ENCODE measurements around the gene ITPKB.

Gene ITPKB

DNA sequence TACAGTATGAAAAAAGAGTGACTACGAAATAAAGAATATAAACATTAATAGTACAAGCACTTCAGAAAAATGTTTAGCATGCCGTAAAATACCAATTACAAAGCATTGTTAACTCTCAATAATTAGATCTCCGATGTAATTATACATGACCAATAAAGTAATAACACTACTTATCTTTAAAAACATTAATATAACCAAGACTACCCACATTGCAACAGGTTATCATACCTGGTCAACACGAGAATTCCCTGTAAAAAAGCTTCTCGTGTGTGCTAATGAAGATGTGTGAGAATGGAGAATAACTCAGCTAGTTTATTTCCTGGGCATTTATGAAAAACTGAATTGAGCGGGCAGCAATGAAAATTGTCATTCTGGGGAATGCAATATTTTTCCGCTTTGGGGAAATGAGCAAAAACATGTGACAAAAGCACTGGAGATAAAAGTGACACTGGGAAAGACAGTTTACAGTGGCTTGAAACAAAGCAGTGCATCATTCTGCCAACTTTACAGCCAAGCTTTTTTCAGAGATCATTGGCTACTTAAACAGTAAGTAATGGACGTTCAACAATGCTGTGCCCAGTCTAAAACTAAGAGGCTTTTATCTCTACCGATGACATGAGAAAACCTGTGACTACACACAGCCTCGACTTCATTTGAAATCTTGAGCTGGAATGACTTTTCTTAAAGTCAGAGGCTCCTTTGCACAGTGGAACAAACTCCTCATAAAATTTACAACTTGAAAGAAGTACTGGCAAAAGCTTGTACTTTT lies 34.7 kb downstream of the ITPKB start:
- no peak for DNase-seq (ENCODE audit: low spot score)

DNA sequence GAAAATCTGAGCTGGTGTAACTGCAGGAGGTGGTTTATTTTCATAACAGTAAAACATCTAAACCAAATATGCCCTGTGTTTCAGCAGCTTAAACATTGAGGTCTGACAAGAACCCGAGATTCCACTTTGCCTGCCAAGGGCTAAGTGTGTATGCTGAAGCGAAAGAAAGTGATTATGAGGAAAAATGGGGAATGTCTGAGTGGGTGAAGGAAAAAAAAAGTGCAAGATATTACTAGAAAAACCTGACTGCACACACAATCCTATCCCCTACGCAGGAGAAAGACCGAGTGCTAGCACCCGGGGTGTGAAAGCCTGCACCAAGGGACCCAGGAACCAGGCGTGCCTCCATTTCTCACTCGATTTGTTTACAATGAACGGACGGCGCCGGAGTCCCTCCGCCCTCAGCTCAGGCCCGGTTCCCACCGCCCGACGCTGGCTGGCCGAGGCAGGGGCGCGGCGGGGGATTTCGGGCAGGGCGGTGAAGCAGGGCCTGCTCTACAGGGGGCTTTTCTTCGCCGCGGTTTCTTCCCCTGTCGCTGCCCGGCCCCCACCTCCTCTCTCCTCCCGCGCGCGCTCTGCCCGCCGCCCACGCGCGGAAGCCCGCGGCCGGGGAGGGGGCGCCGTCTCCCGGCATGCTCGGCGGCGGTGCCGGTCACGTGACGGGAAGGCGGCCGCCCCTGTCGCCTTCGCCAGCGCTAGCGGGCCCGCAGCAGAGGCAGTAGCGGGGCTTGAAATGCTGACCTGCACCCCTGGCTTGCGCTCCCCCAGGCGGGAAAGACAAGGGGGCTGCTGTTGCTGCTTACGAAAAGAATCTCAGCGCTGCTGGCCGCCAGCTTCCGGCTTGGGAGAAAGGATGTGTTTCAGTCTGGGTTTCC lies 35.9 kb downstream of the ITPKB start:
- DNase-seq (ENCODE audit: low spot score), result no peak

DNA sequence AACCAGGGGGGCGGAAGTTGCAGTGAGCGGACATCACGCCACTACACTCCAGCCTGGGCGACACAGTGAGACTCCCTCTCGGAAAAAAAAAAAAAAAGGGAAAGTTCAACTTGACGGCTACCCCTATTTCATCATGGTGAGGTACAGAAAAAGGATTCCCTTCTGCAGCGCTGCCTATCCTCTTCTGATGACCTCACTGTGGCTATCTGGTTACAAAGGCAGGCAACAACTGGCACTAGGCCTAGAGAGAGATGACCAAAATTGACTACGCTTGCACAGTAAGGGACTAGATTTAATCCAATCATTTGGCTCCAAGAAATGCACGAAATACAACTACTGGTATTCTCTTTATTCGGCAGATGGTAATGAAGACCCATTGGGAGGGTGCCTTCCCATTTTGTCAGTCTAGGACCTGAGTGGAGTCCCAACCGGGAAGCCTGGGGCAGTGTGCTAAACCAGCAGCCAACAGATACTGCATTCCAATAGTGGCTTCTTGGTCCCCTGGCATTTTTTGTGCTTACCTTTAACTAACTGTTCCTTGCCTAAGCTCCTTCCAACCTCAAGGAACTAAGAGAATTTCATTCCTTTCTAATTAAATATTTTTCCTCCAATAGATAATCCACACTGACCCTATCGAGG lies 36.6 kb downstream of the ITPKB start:
- no peak for DNase-seq (ENCODE audit: low spot score)

DNA sequence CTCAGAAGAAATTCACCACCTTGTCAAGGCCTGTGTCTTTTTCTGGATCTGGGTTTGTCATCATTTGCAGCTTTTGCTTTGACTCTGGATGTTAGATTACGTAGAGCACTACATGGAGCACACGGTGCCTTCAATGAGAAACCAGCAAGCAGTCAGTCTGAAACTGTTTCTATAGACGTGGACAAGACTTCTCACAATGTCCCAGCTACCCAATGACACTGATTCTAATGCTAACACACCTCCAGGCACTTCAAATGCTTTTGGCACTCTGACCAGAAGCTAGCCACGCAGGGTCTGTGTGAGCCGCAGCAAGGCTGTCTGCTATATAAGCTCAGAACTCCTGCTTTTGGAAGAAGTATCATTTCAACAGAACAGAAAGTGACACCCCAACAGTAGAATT lies 38.2 kb downstream of the ITPKB start:
- no peak for DNase-seq (ENCODE audit: low spot score)

DNA sequence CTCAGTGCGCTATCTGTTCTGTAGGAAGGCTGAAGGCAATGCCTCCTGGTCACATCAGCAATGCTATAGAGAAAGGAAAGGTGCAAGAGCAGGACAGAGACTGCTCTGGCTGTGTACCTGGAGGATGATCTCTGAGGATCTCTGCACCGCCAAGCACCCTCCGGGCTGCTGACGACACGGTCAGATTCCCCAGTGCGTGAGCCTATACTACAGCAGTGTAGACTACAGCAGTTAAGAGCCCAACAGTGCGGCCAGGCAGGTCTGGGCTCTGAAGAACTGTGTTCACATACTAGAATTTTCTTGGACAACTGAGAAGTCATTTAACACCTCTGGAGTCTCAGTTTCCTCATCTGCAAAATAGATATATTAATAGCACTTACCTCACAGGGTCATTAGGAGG lies 39.9 kb downstream of the ITPKB start:
- DNase-seq (ENCODE audit: low spot score), result no peak

DNA sequence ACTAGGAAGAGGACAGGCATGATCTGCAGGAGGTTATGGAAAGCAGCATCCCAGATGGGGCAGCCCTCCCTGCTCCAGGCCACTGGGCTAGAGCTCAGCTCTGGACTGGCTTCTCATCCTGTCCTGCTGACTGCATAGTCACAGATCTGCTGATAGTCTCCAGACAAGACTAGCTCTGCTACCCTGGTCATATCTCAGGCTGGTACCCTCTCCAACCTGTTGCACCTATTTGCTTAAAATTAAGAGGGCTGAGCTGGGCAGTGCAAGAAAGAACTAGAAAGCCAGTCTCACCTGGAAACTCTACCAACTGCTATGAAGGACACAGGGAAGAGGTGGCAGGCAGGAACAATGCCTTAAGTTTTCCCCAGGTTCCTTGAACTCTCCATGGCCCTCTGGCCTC lies 40.4 kb downstream of the ITPKB start:
- DNase-seq (ENCODE audit: low spot score), result no peak

DNA sequence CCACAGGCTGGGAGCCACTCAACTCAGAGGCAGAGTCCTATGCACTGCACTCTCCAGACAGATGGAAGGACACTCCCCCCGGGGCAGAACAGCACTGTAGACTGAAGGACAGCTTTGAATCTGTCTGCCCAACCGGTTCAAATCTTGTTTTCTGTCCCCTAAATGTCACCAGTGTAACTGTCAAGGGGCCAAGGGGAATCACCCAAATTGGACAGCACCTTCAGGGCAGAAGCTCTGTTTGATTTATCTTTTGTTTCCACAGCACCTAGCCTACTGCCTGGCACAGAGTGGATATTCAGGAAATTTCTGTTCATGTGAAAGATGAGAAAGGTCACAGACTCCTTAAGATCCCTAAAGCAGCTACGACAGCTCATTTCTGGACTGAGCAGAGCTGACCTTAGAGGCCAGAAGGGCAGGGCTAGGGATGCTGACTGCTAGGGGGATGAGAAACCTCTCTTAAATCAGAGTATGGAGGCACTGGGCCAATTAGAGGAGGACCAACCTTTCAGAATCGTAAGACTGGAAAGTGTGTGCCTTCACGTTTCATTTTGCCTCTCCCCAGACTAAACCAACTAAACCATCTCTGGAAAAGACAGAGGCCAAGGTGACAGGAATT lies 41.0 kb downstream of the ITPKB start:
- DNase-seq (ENCODE audit: low spot score), result no peak

DNA sequence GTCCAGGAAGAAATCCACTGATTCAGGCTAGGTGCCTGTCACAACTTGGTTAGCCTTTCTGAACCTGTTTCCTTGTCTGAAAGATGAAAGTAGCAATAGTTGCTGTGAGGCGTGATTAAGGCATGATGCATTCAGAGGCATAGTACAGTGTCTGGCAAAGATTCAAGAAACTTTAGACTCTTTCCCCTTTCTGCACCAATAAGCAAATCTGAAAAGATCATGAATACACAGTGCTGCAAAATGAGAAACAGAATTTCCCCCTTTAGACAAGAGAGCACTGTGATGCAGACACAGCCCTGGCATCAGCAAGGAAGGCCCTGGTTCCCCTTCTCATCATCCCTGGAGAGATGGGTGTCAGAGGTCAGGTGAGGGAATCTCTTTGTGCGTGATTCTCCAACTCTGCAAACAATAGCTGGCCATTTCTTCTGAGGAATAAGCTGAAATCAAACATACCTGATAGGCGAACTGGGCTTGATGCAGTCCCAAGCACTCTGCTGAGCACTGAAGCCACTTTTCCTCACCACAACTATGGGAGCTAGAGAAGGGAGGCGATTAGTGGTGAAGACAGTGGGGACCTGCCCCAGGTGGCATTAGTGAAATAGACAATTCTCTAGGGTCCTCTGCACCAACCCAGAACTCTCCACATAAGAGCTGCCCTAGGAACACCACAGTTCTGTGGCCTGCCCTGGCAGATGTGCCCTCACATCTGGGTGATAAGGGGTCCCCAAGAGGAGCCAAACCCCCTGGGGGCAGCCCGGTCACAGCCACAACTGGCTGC lies 41.7 kb downstream of the ITPKB start:
- DNase-seq (ENCODE audit: low spot score), result no peak

DNA sequence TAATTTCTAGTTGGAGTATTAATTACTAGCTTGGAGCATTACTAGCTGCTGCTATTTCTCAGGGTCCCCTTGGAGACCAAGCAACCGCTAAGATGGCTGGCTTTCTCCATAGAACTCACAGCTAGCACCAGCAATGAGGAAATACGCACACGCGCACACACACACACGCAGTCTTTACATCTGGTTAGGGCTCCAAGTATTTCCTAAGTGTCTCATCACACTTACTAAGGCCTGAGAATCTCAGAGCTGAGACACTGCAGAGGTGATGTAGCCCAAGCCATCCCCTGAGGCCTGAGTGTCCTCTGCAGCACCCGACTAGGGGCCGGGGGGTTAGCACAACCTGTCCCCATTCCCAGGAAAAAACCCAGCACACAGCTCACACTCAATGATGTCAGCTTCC lies 42.5 kb downstream of the ITPKB start:
- no peak for DNase-seq (ENCODE audit: low spot score)

DNA sequence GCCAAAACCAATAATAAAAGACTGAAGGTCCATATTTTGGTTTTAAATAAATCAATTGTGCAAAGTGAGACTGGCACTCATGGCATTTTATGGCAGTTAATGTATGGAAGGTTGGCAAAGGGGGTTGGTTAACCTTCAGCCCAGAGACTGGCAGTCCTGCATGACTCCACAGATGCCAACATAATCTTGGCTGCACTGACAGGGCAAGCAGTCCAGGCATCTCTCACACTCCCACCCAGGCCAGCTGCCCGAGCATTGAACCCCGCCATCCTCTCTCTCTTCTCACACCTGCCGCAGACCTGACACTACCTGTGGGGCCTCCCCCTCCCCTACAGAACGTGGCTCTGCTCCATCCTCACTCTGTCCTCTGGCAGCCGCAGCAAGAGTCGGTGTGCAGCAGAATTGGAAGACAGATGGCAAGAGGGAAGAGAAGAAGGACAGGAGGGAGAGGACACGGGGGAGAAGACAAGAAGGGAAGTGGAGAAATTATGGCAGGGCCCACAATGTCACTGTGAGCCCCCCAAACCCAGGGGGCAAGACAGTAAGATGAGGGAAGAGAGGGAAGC lies 43.7 kb downstream of the ITPKB start:
- DNase-seq (ENCODE audit: low spot score), result no peak

DNA sequence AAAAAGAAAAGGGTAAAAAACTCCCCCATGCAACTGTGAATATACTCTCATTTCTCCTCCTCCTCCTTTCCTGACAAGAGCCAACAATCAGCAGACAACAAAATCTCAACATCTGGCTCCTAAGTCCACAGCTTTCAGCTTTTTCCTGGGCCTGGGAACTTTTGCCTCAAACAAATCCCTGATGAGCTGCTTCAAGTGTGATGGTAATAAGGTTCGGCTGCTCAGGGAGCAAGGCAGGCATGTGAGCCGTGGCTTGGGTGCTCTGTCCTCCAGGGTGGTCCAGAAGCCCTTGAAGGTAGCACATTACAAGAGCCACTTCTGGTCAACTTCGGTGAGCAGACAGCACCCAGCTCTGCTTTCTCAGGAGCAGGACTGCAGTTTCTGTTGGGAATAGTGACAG lies 46.3 kb downstream of the ITPKB start:
- no peak for DNase-seq (ENCODE audit: low spot score)

DNA sequence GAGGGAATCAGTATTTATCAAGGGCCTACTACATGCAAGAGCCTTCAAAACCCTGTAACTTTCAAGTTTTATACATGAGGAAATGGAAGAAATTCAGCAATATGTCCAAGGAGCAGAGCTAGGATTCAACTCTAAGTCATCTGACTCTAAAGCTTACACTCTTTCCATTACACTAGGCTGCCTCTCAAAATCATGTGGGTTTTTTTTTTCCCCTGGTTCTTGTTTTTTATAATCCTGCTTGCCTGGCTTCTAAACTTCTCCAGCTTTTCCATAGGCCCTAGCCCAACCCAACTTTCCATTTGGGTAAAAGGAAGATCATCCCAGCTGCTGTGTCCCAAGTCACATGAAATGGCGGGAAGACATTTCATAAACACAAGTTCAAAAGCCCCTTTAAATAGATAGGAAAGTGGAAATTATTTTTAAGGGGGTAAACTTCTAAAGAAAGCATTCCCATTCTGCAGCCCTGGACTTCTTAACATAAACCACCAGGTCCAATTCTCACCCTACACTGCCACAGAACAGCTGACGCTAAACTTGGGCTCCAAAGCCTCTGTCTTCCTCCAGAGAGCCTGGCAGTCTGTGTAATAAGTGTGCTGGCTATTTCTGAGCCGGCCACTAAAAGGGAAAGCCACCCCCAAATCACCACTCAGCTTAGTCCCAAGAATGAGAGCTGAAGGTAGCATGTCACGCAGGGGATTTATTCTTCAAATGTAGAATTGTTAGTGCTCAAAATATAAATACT lies 46.9 kb downstream of the ITPKB start:
- no peak for DNase-seq (ENCODE audit: low spot score)

DNA sequence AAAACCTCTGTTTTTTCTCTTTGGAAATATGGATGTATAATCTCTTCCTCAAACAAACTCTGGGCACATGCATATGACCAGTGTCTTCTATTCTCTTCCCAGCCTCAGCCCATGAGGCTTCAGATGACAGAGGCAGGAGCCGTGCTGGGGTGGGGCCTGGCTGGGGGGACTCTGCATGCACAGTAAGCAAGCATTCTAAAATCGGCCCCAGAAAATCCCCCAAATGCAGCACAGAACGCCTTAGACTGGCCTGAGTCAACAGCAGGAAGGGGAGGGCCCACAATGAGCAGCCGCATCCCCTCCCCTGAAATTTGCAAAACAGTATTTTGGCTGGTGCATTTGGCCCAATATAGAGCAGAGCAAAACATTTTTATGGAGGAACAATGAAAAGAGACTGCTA lies 47.8 kb downstream of the ITPKB start:
- no peak for DNase-seq (ENCODE audit: low spot score)

DNA sequence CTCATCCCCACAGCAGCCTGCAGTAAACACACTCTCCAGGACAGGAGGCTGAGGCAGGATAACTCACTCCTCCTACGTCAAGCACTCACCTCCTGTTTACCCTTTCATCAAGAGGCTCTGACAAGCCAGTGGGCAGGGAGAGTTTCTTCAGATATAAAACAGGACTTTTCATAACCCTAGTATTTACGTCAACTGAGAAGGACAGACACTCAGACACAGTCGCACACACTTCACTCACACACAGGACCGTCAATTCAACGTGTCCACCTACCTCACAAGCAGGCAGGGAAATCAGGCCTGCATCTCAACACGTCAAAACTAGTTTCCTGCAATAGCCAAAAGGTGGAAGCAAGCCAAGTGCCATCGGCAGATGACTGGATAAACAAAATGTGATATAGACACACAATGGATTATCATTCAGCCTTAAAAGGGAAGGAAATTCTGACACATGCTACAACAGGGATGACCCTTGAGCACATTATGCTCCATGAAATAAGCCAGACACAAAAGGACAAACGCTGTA lies 48.6 kb downstream of the ITPKB start:
- DNase-seq (ENCODE audit: low spot score), result peak; percentile 88

DNA sequence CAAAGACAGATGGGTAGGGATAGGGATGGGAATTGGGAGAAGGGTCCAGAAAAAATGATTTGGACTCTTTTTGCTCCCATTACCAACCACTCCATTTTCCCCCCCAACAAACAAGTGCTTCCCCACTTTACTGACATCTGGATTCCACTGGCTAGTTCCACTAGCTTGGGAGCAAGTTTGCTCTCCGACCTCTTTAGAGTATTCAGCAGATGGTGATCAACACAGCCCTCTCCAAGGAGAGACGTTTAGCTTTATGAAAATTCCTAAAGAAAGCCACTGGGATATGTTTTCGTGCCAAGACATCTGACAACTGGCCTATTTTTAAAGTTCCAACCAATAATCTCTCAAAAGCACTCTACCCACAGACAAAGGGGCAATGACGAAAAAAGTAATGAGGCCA lies 50.3 kb downstream of the ITPKB start:
- no peak for DNase-seq (ENCODE audit: low spot score)

DNA sequence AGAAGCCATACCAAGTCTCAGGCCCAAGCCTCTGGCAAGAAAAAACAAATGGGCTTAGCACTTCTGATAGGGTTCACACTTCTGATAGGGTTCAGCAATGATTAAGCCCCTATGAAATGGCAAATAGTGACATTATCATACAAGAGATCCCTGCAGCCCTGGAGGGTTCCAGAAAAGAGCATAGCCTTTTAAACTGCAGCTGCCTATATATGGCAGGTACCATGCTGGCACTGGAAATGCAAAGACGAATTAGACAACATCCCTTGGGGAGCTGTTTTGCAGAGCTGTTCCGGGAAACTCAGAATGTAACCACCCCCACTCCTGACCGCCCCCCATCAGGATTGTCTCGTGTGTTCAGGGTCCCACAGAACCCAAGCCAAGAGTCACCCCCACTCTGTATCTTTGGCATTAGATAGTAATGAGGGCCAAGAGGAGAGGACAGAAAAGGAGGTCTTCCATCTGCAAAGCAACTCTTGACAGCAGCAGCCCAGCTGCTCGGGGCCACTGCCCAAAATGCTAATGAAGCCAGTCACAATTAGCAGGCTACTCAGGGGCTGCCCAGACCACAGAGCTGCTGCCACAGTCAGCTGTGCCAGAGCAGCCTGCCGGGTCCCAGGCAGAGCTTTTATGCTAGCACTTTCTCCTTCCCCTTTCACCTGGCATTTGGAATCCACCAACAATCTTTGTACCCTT lies 50.9 kb downstream of the ITPKB start:
- DNase-seq (ENCODE audit: low spot score), result no peak

DNA sequence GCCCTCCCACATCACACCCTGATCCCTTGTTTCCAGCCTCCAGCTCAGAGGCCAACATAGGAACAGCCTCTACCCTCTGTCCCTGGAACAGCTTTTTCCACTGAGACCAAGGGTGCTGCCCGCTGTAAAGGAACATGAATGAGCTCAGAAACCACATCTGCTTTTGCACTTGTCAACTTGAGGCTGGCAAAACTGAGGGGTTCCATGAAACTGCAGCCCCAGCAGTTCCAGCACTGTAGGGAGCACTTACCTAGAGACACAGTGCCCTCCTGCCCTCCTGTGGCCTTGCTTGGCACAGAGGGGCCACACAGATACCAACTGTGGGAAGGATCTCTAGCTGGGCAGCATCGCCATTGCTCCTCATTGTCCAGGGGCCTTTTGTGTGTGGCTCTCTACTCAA lies 51.7 kb downstream of the ITPKB start:
- DNase-seq (ENCODE audit: low spot score), result no peak

DNA sequence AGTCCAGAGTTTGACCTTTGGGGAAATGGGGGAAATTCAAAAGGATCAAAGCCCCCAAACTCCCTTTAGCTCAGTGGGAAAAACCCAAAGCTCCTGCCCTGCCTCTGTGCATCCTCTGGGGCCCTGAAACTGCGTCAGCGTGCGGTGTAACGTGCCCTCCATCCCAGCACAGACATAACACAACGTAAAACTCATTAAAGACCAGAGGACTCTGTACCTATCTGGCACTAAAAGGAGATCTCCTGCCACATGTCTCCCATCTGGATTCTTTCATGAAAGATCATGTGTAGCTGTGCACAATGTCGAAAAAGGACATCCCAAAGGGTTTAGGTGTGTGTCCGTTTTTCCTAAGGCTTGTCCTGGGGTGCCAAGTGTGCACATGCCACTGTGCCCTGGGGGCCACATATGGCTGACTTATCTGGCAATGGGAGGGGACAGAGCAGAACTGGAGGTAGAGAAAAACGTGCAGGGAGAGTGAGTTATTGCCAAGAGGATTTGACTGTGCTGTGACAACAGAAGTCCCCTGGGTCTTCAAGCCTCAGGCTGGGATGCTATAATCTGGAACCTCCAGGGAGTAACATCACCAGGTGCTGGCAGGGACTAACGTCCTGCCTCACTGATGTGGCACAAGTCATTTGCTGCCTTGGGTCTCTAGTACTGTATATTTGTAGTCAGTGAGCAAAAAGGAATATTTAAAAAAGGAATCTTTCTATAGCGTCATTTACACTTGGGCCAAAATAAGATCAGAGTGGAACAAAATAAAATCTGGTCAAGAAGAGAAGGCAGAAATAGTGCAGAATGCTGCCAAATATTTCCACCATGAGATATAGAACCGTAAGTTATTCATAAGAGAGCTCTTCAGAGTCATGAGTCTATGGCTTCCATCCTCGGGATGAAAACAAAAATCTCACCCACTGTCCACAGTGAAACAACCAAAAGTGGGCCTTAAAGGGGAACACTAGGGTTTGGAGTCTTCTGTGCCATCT lies 52.3 kb downstream of the ITPKB start:
- no peak for DNase-seq (ENCODE audit: low spot score)

Measured in kidney capillary endothelial cell (primary cell).